OCI-M2 (cell line): ENCODE measurements around the gene ASIC2.
A peak's percentile ranks its signal among the peaks of the same experiment; 100 is the strongest.

ENCODE experiments used
- DNase-seq: peaks from one replicate; lab custom pipeline; 2025; ENCODE audit not compliant: unreplicated experiment; lab: John Stamatoyannopoulos, UW

ASIC2 gene

DNA sequence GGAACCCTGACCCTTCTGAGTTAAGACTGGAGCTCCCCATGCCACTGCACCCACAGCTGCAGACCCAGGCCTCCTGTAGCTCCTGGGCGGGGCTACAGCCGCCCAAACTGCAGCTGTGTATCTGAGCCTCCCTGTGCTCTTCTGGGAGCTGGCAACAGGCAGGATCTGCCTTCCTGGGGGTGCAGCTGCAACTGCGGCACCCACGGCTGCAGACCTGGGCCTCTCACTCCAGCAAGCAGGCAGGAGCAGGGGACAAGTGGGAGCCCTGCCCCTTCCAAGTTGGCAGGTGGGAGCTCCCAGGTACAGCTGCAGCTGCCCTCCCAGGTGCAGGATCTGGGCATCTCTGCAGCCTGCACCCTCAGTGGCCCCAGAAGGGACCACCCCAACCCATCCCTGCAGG is 259.9 kb downstream of the ASIC2 start:
- DNase-seq, result no peak

DNA sequence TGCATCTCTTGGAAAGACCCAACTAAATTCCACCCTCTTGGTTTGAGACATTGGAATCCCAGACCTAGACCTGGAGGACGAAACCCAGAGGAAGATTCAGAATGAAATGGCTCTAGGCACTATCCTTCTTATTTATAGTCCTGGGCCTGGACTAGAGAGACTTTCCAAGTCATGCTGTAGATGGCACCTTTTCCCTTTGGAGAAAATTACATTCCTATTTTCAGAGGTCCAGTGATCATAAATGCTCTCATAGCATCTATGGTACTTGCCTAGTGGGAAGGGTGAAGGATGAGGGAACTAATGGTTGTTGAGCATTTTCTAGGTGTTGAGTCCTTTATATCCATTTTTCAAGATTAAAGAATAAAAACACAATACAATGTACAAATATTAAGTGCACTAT is 264.3 kb downstream of the ASIC2 start:
- DNase-seq, result no peak

- no peak for DNase-seq
These were observed 265.0 kb downstream of the ASIC2 start for GRCh38 chr17:33028061-33028460.

DNA sequence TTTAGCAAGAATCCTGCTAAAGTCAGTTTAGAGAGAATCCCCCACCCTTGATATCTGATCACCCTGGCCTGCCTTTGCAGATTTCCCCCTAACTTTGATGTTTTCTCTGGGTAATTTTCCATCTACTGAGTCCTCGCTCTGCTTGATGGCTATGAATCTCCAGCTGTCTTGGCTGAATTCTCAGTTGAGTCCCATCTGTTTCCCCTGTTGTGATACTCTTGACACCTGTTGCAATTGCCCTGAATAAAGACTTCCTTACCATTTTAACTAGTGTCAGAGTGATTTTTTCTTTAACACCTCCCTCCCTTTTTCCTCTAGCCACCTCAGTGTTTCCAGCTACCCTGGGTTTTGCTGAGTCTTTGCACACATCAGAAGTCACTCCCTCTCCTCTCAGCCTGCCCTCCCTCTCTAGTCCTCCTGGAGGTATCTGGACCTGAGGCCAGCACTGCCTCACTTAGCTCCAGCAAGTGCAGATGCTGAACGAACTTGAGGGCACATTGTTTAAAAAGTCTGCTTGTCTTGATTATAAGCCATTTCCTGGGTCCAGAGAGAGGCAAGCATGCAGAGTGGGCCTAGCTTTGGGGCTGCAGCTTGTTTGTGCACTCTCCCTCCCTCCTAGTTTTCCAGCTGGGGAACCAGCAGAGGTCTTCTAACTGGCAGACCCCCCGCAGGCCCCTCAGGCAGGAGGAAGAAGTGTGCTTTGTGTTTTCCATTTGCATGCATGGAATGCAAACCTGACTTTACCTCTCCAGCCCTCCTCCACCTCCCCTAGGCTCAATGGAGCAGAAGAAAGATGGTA is 268.2 kb downstream of the ASIC2 start:
- no peak for DNase-seq

GRCh38 chr17:33023790-33024189 is 269.3 kb downstream of the ASIC2 start:
- DNase-seq, result no peak

GRCh38 chr17:33021731-33022408 is 271.2 kb downstream of the ASIC2 start:
- no peak for DNase-seq

DNA sequence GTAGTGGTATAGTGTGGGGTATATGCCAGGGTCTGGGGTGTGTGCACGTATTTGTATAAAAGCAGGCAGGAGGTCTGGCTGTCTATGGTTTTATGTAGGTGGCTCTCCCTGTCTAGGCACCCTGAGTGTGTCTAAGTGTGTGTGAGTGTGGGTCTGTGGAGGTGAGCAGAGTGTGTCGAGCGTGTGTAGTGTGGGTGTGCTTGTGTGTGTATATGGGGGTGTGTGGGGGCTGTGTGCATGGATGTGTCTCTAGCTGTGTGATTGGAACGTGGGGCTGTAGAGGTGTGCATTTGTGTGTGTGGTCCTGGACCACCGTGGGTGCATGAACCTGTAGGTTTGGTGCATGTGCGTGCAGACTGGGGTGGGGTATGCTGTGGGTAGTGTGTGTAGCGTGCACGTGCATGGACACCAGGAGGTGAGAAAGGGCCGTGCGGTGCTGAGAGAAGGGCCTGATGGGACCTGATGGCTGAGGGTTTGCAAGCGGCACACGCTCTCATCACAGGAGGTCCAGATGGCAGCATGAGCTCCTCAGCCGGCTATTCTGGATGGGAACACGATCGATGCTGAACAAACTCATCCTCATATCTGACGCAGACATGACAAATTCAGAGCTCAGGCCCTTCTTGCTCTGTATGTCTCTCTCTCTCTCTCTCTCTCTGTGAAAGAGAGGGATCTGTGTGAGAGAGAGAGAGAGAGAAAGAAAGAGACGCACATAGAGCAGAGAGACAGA is 273.8 kb downstream of the ASIC2 start:
- DNase-seq, result no peak

GRCh38 chr17:33017366-33017765 is 275.7 kb downstream of the ASIC2 start:
- DNase-seq, result no peak

GRCh38 chr17:33016920-33017319 is 276.2 kb downstream of the ASIC2 start:
- DNase-seq, result no peak

GRCh38 chr17:33015716-33016346 is 277.3 kb downstream of the ASIC2 start:
- no peak for DNase-seq

DNA sequence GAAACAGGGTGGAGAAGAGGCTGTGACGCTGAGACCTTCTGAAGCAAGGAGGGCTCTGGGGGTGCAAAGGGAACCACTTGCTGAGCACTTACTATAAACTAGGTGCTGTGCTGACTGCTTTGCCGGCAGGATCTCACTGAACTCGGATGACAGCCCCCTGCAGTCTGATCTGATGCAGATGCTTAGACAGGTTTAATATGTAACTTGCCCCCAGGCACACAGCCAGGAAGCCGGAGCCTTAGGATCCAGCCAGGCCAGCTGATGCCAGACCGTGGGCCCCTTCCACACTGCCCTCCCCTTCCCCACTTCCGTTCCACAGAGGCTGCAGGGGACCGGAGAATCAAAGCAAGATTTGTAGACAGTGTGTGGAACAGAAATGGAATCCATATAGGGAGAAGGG is 278.3 kb downstream of the ASIC2 start:
- DNase-seq, result no peak

- no peak for DNase-seq
These were observed 279.3 kb downstream of the ASIC2 start for GRCh38 chr17:33013596-33014375.

GRCh38 chr17:33012522-33013033 is 280.5 kb downstream of the ASIC2 start:
- no peak for DNase-seq

GRCh38 chr17:33009636-33010035 is 283.5 kb downstream of the ASIC2 start:
- no peak for DNase-seq

DNA sequence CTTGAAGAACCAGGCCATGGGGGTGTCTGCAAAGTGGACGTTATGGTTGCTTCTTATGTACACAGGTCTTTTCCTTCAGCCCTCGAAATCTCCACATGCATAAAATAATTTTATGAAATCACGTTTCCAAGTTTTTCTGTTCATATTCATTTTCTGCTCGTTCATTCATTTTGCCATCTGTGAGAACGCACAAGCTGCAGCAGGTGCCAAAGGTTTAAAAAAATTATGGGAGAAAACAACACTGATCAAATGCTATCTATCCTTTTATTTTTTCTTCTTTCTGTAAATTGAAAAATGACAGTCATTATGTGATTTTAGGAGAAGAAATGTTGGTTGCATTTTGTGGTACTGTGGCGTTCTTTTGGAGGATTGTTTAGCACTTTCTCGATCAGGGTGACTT is 285.9 kb downstream of the ASIC2 start:
- DNase-seq, result no peak

- no peak for DNase-seq
These were observed 290.8 kb downstream of the ASIC2 start for GRCh38 chr17:33002246-33002645.

DNA sequence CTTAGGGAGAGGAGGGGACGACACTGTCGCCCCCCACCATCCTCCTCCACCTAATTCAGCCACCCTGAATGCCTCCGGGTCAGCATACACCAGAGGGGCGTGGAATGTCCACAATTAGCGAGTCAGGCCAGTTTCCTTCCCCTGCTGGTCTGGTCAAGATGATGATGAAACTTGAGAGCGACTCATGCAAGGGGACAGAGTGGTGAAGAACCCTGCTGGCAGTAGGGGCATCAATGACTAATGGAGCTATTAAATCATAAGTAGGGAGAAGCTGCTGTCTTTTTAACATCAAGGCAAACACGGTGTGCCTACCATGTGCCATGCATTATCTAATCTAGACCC is 294.2 kb downstream of the ASIC2 start:
- DNase-seq, result no peak

GRCh38 chr17:32998111-32998886 is 294.8 kb downstream of the ASIC2 start:
- peak; percentile 3 for DNase-seq

GRCh38 chr17:32995416-32996045 is 297.6 kb downstream of the ASIC2 start:
- no peak for DNase-seq
